Measurements from ENCODE around the gene RAD50.

- no peak for TF ChIP-seq CTCF (IDR thresholded peaks at IDR 0.05)
- no peak for TF ChIP-seq POLR2AphosphoS5 (IDR thresholded peaks at IDR 0.05)
These were observed 106.4 kb downstream of the RAD50 start for GRCh38 chr5:132662925-132663770.
